Measurements from ENCODE around the gene COMMD7. TPM values are rescaled to one million over a fixed set of nuclear protein-coding genes. Genes with fewer than 3 reads are reported as not detected.

Gene COMMD7
- total and polyA plus RNA-seq, 2 of the 4 experiments (the other 2 are of a cell fraction): 51.8 to 67.5 TPM

GRCh38 chr20:32789896-32790750 is 46.9 kb upstream of the COMMD7 start:
- peaks cover 2% of the 10 kb centered on the region; the same call in 1 of the 2 replicates for H3K4me1 ChIP-seq (ENCODE audit: control insufficient read depth, insufficient read depth, low read length)
- H3K18ac ChIP-seq (ENCODE audit: low read depth, low read length): no peak overlapping the region
- no peak overlapping the region for H4K8ac ChIP-seq (ENCODE audit: low read depth in 2 of 2, low read length in 2 of 2)
- ChIA-PET POLR2A (ENCODE audit: unreplicated experiment) (no interaction called here), CTCF (interaction anchor here (0.6 to 2.4 kb wide), 9 partner anchors 9 to 337 kb away, joined by 3 to 7 read pairs (median 4); no protein-coding TSS in a partner anchor)
- H2AK9ac ChIP-seq (replicated peaks; ENCODE audit: low read depth, low read length, poor library complexity): peak overlapping the region; percentile 73
- ATAC-seq (ENCODE audit: low read depth) (peak; percentile 99), DNase-seq (peak; percentile 69)
- H3K23ac ChIP-seq (ENCODE audit: low read depth, low read length): no peak overlapping the region
- intact Hi-C loops (cut with micrococcal nuclease): loop anchor here (1.0 to 2.0 kb wide), 3 partner anchors 104 to 509 kb away; no protein-coding TSS in a partner anchor
- H3K9me1 ChIP-seq (ENCODE audit: insufficient read depth, low read length): no peaks in the 10 kb centered on the region
- no peaks in the 10 kb centered on the region; the same call in 1 of the 2 replicates for H4K20me1 ChIP-seq (ENCODE audit: insufficient read depth, low read length)
- no peak overlapping the region for H3K4me2 ChIP-seq (ENCODE audit: low read depth, low read length)
- H3K79me1 ChIP-seq (ENCODE audit: low read depth in 1 of 2, low read length in 2 of 2): 0 out of 4 replicates have a peak, but pooled peaks cover 0 to 3% of the 10 kb centered on the region in 2 experiments
- no peak overlapping the region for H3K9ac ChIP-seq (ENCODE audit: low read depth, low read length)
- H2BK120ac ChIP-seq (ENCODE audit: low read depth, low read length): no peak overlapping the region
- no peak overlapping the region for H2BK20ac ChIP-seq (ENCODE audit: low read depth, low read length)
- H3K27ac ChIP-seq (ENCODE audit: insufficient read depth, low read length): no peak overlapping the region
- no peak overlapping the region for H4K5ac ChIP-seq (ENCODE audit: low read depth, low read length)
- WGBS, 2 experiments (ENCODE audit: extremely low coverage in 2 of 2, insufficient read length in 1 of 2): 9% methylated on average over 1 of the region's 6 CpGs; no CpG with 5 or more reads in 1 of the 2 experiments
- no peak overlapping the region for H3K14ac ChIP-seq (replicated peaks; ENCODE audit: low read depth, low read length)
- no peak overlapping the region for H4K91ac ChIP-seq (ENCODE audit: insufficient read depth, low read depth, low read length)
- no peak overlapping the region for H2AFZ ChIP-seq (replicated peaks; ENCODE audit: low read length, poor library complexity)
- no peaks in the 10 kb centered on the region for H3K9me3 ChIP-seq (ENCODE audit: control insufficient read depth, insufficient read depth, low read length)
- BruUV-seq (replicated peaks): no TSS peak
- H2BK15ac ChIP-seq (ENCODE audit: low read depth, low read length): no peak overlapping the region
- H3K56ac ChIP-seq (ENCODE audit: extremely low read depth, insufficient read depth, low read length): no peak overlapping the region
- in situ Hi-C loops (cut with MboI; ENCODE audit: low sequenced_read_pairs): loop anchor here (10.0 kb wide), 1 partner anchor 155 kb away; no protein-coding TSS in a partner anchor
- no peak overlapping the region for H3K4me3 ChIP-seq (ENCODE audit: insufficient read depth, low read depth, low read length)
- no peak overlapping the region for H2AK5ac ChIP-seq (ENCODE audit: low read depth, low read length)
- no peak overlapping the region for H2BK5ac ChIP-seq (ENCODE audit: low read depth, low read length, poor library complexity, severe bottlenecking)
- H3K36me3 ChIP-seq (ENCODE audit: control insufficient read depth, insufficient read depth, low read length): peaks cover 3% of the 10 kb centered on the region; the same call in 1 of the 2 replicates
- H3K27me3 ChIP-seq (ENCODE audit: control insufficient read depth, insufficient read depth, low read length): no peaks in the 10 kb centered on the region
- dilution Hi-C loops (cut with HindIII; ENCODE audit: low sequenced_read_pairs, unreplicated experiment): no loop called here
- no peak overlapping the region for H3K4ac ChIP-seq (ENCODE audit: low read depth, low read length)
- TF ChIP-seq ELK1 (IDR thresholded peaks at IDR 0.05; ENCODE audit: borderline replicate concordance, low read depth, low read length): no peak
- no peak for TF ChIP-seq MAFK (IDR thresholded peaks at IDR 0.05; ENCODE audit: low read depth, low read length)
- no peak for TF ChIP-seq CEBPB (IDR thresholded peaks at IDR 0.05; ENCODE audit: low read depth, low read length)
- no peak for TF ChIP-seq MAZ (IDR thresholded peaks at IDR 0.05; ENCODE audit: borderline replicate concordance, low read depth, low read length)
- no peak for TF ChIP-seq RCOR1 (IDR thresholded peaks at IDR 0.05; ENCODE audit: insufficient replicate concordance, low read length)
- TF ChIP-seq CHD1 (IDR thresholded peaks at IDR 0.05; ENCODE audit: low read depth, low read length): no peak
- TF ChIP-seq SMC3 (IDR thresholded peaks at IDR 0.05; ENCODE audit: low read depth, low read length): peak; percentile 94
- TF ChIP-seq NFE2L2 (IDR thresholded peaks at IDR 0.05; ENCODE audit: low read depth, low read length): no peak
- TF ChIP-seq RFX5 (IDR thresholded peaks at IDR 0.05; ENCODE audit: low read depth, low read length): no peak
- TF ChIP-seq USF2 (IDR thresholded peaks at IDR 0.05; ENCODE audit: low read depth, low read length): no peak
- TF ChIP-seq CTCF (conservative IDR thresholded peaks at IDR 0.05; ENCODE audit: low read depth, low read length): peak; percentile 97
- TF ChIP-seq RAD21 (IDR thresholded peaks at IDR 0.05; ENCODE audit: low read length): peak; percentile 94
- TF ChIP-seq BHLHE40 (IDR thresholded peaks at IDR 0.05; ENCODE audit: low read depth, low read length): no peak

Data from IMR-90 (cell line).